H1 (cell line): Measurements from ENCODE around the gene RNF26. TPM values are rescaled to one million over a fixed set of nuclear protein-coding genes. Genes with fewer than 3 reads are reported as not detected.

Source experiments
- CTCF ChIA-PET: fragments of 300-600 bp; sonication (Branson Sonifier 250); formaldehyde crosslinking; loops from one replicate; lab custom pipeline; 2021; ENCODE audit not compliant: partially characterized antibody; lab: Charles Lee
- POLR2A ChIA-PET: fragments of 300-600 bp; sonication (Branson Sonifier 250); formaldehyde crosslinking; loops from one replicate; lab custom pipeline; 2021; ENCODE audit warnings: inconsistent platforms; ENCODE audit not compliant: partially characterized antibody; lab: Charles Lee
- DNase-seq, 2 experiments: peaks; one replicate each; pipeline versions ENCODE4 v3.0.0 to v3.0.0-alpha.2; 2010 to 2022; ENCODE audit warnings: low spot score in 2 of 2, low read depth in 1 of 2, mixed read lengths in 1 of 2
- FAIRE-seq: peaks from 2 replicates; lab custom pipeline; 2011; peaks lifted over from hg19 to GRCh38; lab: Jason Lieb, UNC
- H2AFZ ChIP-seq: 2 replicates; pipeline ENCODE4 v1.8.1; 2012; ENCODE audit warnings: low read length, inconsistent platforms
- H2AK5ac ChIP-seq: 2 replicates; pipeline ENCODE4 v1.6.1; 2013; ENCODE audit warnings: low read depth, low read length
- H2BK120ac ChIP-seq: replicated peaks from 2 replicates; pipeline ENCODE3; 2013; ENCODE audit warnings: low read depth, low read length, inconsistent platforms
- H2BK12ac ChIP-seq: 2 replicates; pipeline ENCODE4 v1.6.1; 2013; ENCODE audit warnings: low read depth, low read length
- H2BK15ac ChIP-seq: 2 replicates; pipeline ENCODE4 v1.6.1; 2013; ENCODE audit warnings: low read length
- H2BK20ac ChIP-seq: 2 replicates; pipeline ENCODE4 v1.6.1; 2013; ENCODE audit warnings: low read length
- H2BK5ac ChIP-seq: 2 replicates; pipeline ENCODE4 v1.6.1; 2013; ENCODE audit warnings: low read depth, low read length
- H3K14ac ChIP-seq: 2 replicates; pipeline ENCODE4 v1.6.1; 2013; ENCODE audit warnings: inconsistent platforms; ENCODE audit not compliant: insufficient read length
- H3K18ac ChIP-seq: 2 replicates; pipeline ENCODE4 v1.6.1; 2013; ENCODE audit warnings: low read length; ENCODE audit errors: extremely low read depth
- H3K23ac ChIP-seq: 2 replicates; pipeline ENCODE4 v1.6.1; 2013; ENCODE audit warnings: inconsistent platforms; ENCODE audit not compliant: insufficient read length
- H3K23me2 ChIP-seq: 2 replicates; pipeline ENCODE4 v1.6.1; 2013; ENCODE audit warnings: low read depth, low read length
- H3K27ac ChIP-seq: 2 replicates; pipeline ENCODE4 v1.6.1; 2011; ENCODE audit warnings: low read depth, low read length, inconsistent platforms
- H3K27me3 ChIP-seq, 4 experiments: replicated peaks in 1 of 4; 1 replicate in 1 of 4; 2 replicates in 3 of 4; pipeline versions ENCODE4 v1.6.1 to v1.8.1; 2011 to 2013; ENCODE audit warnings: low read length in 3 of 4, mild to moderate bottlenecking in 3 of 4, inconsistent platforms in 2 of 4, mixed read lengths in 2 of 4, moderate library complexity in 1 of 4; ENCODE audit not compliant: control insufficient read depth in 3 of 4, insufficient read depth in 3 of 4; ENCODE audit errors: extremely low read depth in 1 of 4
- H3K36me3 ChIP-seq, 4 experiments: 2 replicates each; pipeline versions ENCODE4 v1.6.1 to v1.8.1; 2011 to 2013; ENCODE audit warnings: mild to moderate bottlenecking in 4 of 4, low read length in 3 of 4, moderate library complexity in 2 of 4, control low read depth in 1 of 4, inconsistent platforms in 1 of 4; ENCODE audit not compliant: insufficient read depth in 4 of 4, control insufficient read depth in 2 of 4
- H3K4ac ChIP-seq: replicated peaks from 2 replicates; pipeline ENCODE3; 2013; ENCODE audit warnings: low read length, low read depth, mixed read lengths, inconsistent platforms; ENCODE audit not compliant: insufficient read length
- H3K4me1 ChIP-seq, 4 experiments: replicated peaks in 1 of 4; 1 replicate in 1 of 4; 2 replicates in 3 of 4; pipeline versions ENCODE4 v1.6.1 to v1.8.1; 2011 to 2013; ENCODE audit warnings: low read length in 3 of 4, inconsistent platforms in 2 of 4, mixed read lengths in 1 of 4; ENCODE audit not compliant: insufficient read depth in 4 of 4, control insufficient read depth in 3 of 4
- H3K4me2 ChIP-seq, 2 experiments: 2 replicates each; pipeline versions ENCODE4 v1.6.1 to v1.8.1; 2011 to 2013; ENCODE audit warnings: low read depth in 2 of 2, low read length in 2 of 2, control low read depth in 1 of 2, inconsistent platforms in 1 of 2, mild to moderate bottlenecking in 1 of 2; ENCODE audit not compliant: insufficient read depth in 1 of 2
- H3K4me3 ChIP-seq, 4 experiments: fragments of 200-600, 300-600 bp in 1 of 4; sonication (generic), shearing (Covaris generic), sonication (Bioruptor Twin) in 1 of 4; 2 replicates each; pipeline versions ENCODE4 v1.5.1 to v1.8.1; 2011 to 2016; ENCODE audit warnings: low read length in 4 of 4, low read depth in 3 of 4, control low read depth in 2 of 4, inconsistent platforms in 2 of 4, mild to moderate bottlenecking in 2 of 4, mixed read lengths in 1 of 4, moderate library complexity in 1 of 4; ENCODE audit not compliant: insufficient read depth in 2 of 4; ENCODE audit errors: extremely low read depth in 1 of 4
- H3K56ac ChIP-seq: replicated peaks from 2 replicates; pipeline ENCODE3; 2013; ENCODE audit warnings: low read depth, mild to moderate bottlenecking, mixed read lengths, low read length, inconsistent platforms; ENCODE audit not compliant: insufficient read length
- H3K79me1 ChIP-seq: 2 replicates; pipeline ENCODE4 v1.6.1; 2013; ENCODE audit warnings: low read depth, low read length, control low read depth
- H3K79me2 ChIP-seq, 2 experiments: 2 replicates each; pipeline versions ENCODE4 v1.6.1 to v1.8.1; 2012 to 2013; ENCODE audit warnings: low read length in 2 of 2, mild to moderate bottlenecking in 2 of 2, inconsistent platforms in 1 of 2; ENCODE audit not compliant: insufficient read depth in 2 of 2, control insufficient read depth in 1 of 2
- H3K9ac ChIP-seq, 4 experiments: replicated peaks in 1 of 4; 1 replicate in 1 of 4; 2 replicates in 3 of 4; pipeline versions ENCODE4 v1.6.1 to v1.8.1; 2011 to 2013; ENCODE audit warnings: low read depth in 3 of 4, low read length in 3 of 4, control low read depth in 2 of 4, mild to moderate bottlenecking in 2 of 4, moderate library complexity in 2 of 4, inconsistent platforms in 1 of 4; ENCODE audit errors: extremely low read depth in 1 of 4
- H3K9me3 ChIP-seq, 2 experiments: 2 replicates each; pipeline versions ENCODE4 v1.6.1 to v1.8.1; 2012 to 2013; ENCODE audit warnings: mild to moderate bottlenecking in 2 of 2, moderate library complexity in 2 of 2, control low read depth in 1 of 2, inconsistent platforms in 1 of 2, low read depth in 1 of 2, low read length in 1 of 2, mixed read lengths in 1 of 2; ENCODE audit not compliant: insufficient read depth in 2 of 2
- H4K20me1 ChIP-seq, 2 experiments: replicated peaks in 1 of 2; 2 replicates each; pipeline versions ENCODE3 to v1.8.1; 2011 to 2013; ENCODE audit warnings: inconsistent platforms in 2 of 2, low read length in 2 of 2, mild to moderate bottlenecking in 1 of 2; ENCODE audit not compliant: insufficient read depth in 2 of 2, control insufficient read depth in 1 of 2
- H4K5ac ChIP-seq: 2 replicates; pipeline ENCODE4 v1.6.1; 2013; ENCODE audit warnings: low read length, low read depth, mixed read lengths, inconsistent platforms; ENCODE audit not compliant: insufficient read length
- H4K8ac ChIP-seq: 2 replicates; pipeline ENCODE4 v1.8.0; 2013; ENCODE audit warnings: mild to moderate bottlenecking, moderate library complexity, low read length, inconsistent platforms; ENCODE audit not compliant: insufficient read depth; ENCODE audit errors: extremely low read depth
- H4K91ac ChIP-seq: replicated peaks from 2 replicates; pipeline ENCODE3; 2013; ENCODE audit warnings: low read length, mixed read lengths, inconsistent platforms; ENCODE audit not compliant: insufficient read length
- BCL11A ChIP-seq, 2 experiments: IDR thresholded peaks; one replicate each; pipeline ENCODE4 v1.6.1; 2011; ENCODE audit warnings: low read depth in 2 of 2, low read length in 2 of 2, mild to moderate bottlenecking in 2 of 2
- CTBP2 ChIP-seq: IDR thresholded peaks from 2 replicates; pipeline ENCODE4 v1.7.0; 2011; ENCODE audit warnings: borderline replicate concordance, mild to moderate bottlenecking, moderate library complexity, mixed read lengths, low read length; ENCODE audit not compliant: insufficient read depth, insufficient read length
- CTCF ChIP-seq, 3 experiments: IDR thresholded peaks; 1 replicate in 2 of 3; 2 replicates in 1 of 3; pipeline versions ENCODE4 v1.5.1 to v1.6.1; 2011; ENCODE audit warnings: low read length in 3 of 3, mild to moderate bottlenecking in 3 of 3, inconsistent platforms in 2 of 3, low read depth in 1 of 3, moderate library complexity in 1 of 3; ENCODE audit not compliant: insufficient read depth in 1 of 3; ENCODE audit errors: control extremely low read depth in 1 of 3
- EZH2 ChIP-seq: fragments of 200-600 bp; sonication (generic); IDR thresholded peaks from 2 replicates; pipeline ENCODE4 v1.7.1; 2012; ENCODE audit warnings: low read depth, mild to moderate bottlenecking, moderate library complexity, low read length, inconsistent platforms; ENCODE audit not compliant: severe bottlenecking
- FOSL1 ChIP-seq: IDR thresholded peaks from 2 replicates; pipeline ENCODE4 v1.6.1; 2011; ENCODE audit warnings: mild to moderate bottlenecking, low read depth, low read length, moderate library complexity; ENCODE audit not compliant: insufficient read depth
- RNF2 ChIP-seq: fragments of 200-900, 300-1000 bp; sonication (generic); IDR thresholded peaks from 2 replicates; pipeline ENCODE4 v1.7.1; 2016; ENCODE audit warnings: borderline replicate concordance, low read depth, mild to moderate bottlenecking, antibody characterized with exemption, low read length; ENCODE audit not compliant: poor library complexity, severe bottlenecking; ENCODE audit errors: missing control alignments
- RXRA ChIP-seq: IDR thresholded peaks from 2 replicates; pipeline ENCODE4 v1.6.1; 2011; ENCODE audit warnings: low read depth, mild to moderate bottlenecking, low read length, moderate library complexity; ENCODE audit not compliant: insufficient read depth
- SIN3A ChIP-seq, 2 experiments: IDR thresholded peaks in 1 of 2; conservative IDR thresholded peaks in 1 of 2; 2 replicates each; pipeline ENCODE4 v1.6.1; 2011 to 2012; ENCODE audit warnings: low read length in 2 of 2, improper control_type of control experiment in 1 of 2, low read depth in 1 of 2, mild to moderate bottlenecking in 1 of 2
- SP2 ChIP-seq: IDR thresholded peaks from 2 replicates; pipeline ENCODE4 v1.6.1; 2012; ENCODE audit warnings: mild to moderate bottlenecking, low read length, inconsistent platforms
- WGBS, 2 experiments: shearing (Covaris generic) in 1 of 2; methylation state at CpG; one replicate each; pipeline versions ENCODE4 v1.1.6 to v1.1.7; 2013 to 2015; ENCODE audit warnings: low lambda C conversion rate in 2 of 2, mixed read lengths in 2 of 2, inconsistent platforms in 1 of 2, low coverage in 1 of 2, missing lambda C conversion rate in 1 of 2; ENCODE audit not compliant: insufficient replicate concordance in 2 of 2, insufficient coverage in 1 of 2, insufficient read length in 1 of 2; ENCODE audit errors: extremely low coverage in 1 of 2, missing lambda C conversion rate in 1 of 2; 5-methylcytosine and 5-hydroxymethylcytosine counted together
- polyA plus RNA-seq, 7 experiments: library from polyadenylated mRNA; depleted of rRNA in 3 of 7; stranded (reverse) in 5 of 7; unstranded in 2 of 7; fragments of >200 nt in 5 of 7; fragments of 200-250 nt in 2 of 7; gene quantifications; 1 replicate in 5 of 7; 2 replicates in 1 of 7; 4 replicates in 1 of 7; pipeline versions ENCODE4 v1.2.1 to v1.2.3, GENCODE V29; 2011 to 2013; ENCODE audit warnings: missing spikeins in 2 of 7, mixed read lengths in 2 of 7
- total RNA-seq: library from RNA; stranded (reverse); fragmentation: NEBNext Ultra II Directional; extraction: Animal tissue kit (Norgen Biotek cat#: 25700); gene quantifications from 2 replicates; pipeline ENCODE4 v1.2.1, GENCODE V29; 2021

The RNF26 gene
- total and polyA plus RNA-seq, 2 of the 8 experiments (the other 6 are each of a cell fraction or from before 2014, with no cell fraction given), result 82.7 to 84.0 TPM

GRCh38 chr11:119307974-119308373 is 26.4 kb upstream of the RNF26 start:
- H4K20me1 ChIP-seq, result peaks cover 4 to 6% of the 10 kb centered on the region in 2 experiments
- H3K79me2 ChIP-seq, result no peaks in the 10 kb centered on the region
- H3K23me2 ChIP-seq, result no peaks in the 10 kb centered on the region
- H4K91ac ChIP-seq, result no peak overlapping the region
- CTCF ChIA-PET, result interaction anchor here (0.6 to 13.8 kb wide), 16 partner anchors 7 to 224 kb away, joined by 3 to 174 read pairs (median 5); no protein-coding TSS in a partner anchor
- no peak overlapping the region for H2AFZ ChIP-seq
- no peak overlapping the region for H4K5ac ChIP-seq
- H2BK5ac ChIP-seq, result no peak overlapping the region
- H2BK12ac ChIP-seq, result no peak overlapping the region
- POLR2A ChIA-PET, result interaction anchor here (0.6 to 5.6 kb wide), 10 partner anchors 9 to 289 kb away, joined by 3 to 44 read pairs (median 3); partner anchors contain the start of genes HMBS and MCAM
- no peak overlapping the region for H3K9ac ChIP-seq
- no peaks in the 10 kb centered on the region for H3K79me1 ChIP-seq
- H3K4ac ChIP-seq, result no peak overlapping the region
- H2BK120ac ChIP-seq, result no peak overlapping the region
- H3K4me3 ChIP-seq, result no peak overlapping the region
- no peak overlapping the region for H3K4me2 ChIP-seq
- no peak overlapping the region for H3K14ac ChIP-seq
- no peak overlapping the region for H2BK15ac ChIP-seq
- no peak overlapping the region for H3K56ac ChIP-seq
- DNase-seq, result no peak
- H3K9me3 ChIP-seq, result no peaks in the 10 kb centered on the region
- H3K27me3 ChIP-seq, result no peaks in the 10 kb centered on the region
- no peaks in the 10 kb centered on the region for H3K4me1 ChIP-seq
- no peak overlapping the region for H2AK5ac ChIP-seq
- H3K18ac ChIP-seq, result no peak overlapping the region
- 0 out of 2 replicates have a peak overlapping the region, but pooled peaks have one; percentile 22 for H4K8ac ChIP-seq
- no peak overlapping the region for H2BK20ac ChIP-seq
- peaks cover 5 to 38% (median 16%) of the 10 kb centered on the region in 4 experiments; a peak in 7 of 8 replicates for H3K36me3 ChIP-seq
- no peak overlapping the region for H3K23ac ChIP-seq
- H3K27ac ChIP-seq, result no peak overlapping the region
- WGBS, 2 experiments, result 92% methylated on average over 5 of the region's 5 CpGs; no CpG with 5 or more reads in 1 of the 2 experiments
- no peak for FAIRE-seq
- TF ChIP-seq SP2 (no peak), CTCF (IDR thresholded peaks at IDR 0.05; ENCODE audit: control extremely low read depth in 1 of 3, insufficient read depth in 1 of 3, low read depth in 1 of 3, low read length in 3 of 3) (no peak), EZH2 (no peak), RXRA (no peak), FOSL1 (no peak), BCL11A (IDR thresholded peaks at IDR 0.05; ENCODE audit: low read depth in 2 of 2, low read length in 2 of 2) (no peak), SIN3A (conservative IDR thresholded peaks at IDR 0.05 in 1 of 2, IDR thresholded peaks at IDR 0.05 in 1 of 2; ENCODE audit: low read depth in 1 of 2, low read length in 2 of 2) (no peak), CTBP2 (no peak), RNF2 (no peak)
